DND-41 (cell line): Measurements from ENCODE around the gene ZC3H18.

ENCODE experiments used
- ATAC-seq: fragments of 200-7000 bp; cut with Tn5 transposase; 3 replicates; pipeline ENCODE4 v1.9.1; 2021; ENCODE audit warnings: low read depth; ENCODE audit not compliant: insufficient read depth
- DNase-seq: peaks from one replicate; pipeline ENCODE4 v3.0.0-alpha.2; 2020
- H2AFZ ChIP-seq: 2 replicates; pipeline ENCODE4 v1.6.0; 2012; ENCODE audit warnings: low read depth, low read length
- H3K27ac ChIP-seq: 2 replicates; pipeline ENCODE4 v1.5.1; 2012; ENCODE audit warnings: low read length, inconsistent platforms
- H3K27me3 ChIP-seq: fragments of 200-600 bp; sonication (generic); 2 replicates; pipeline ENCODE4 v1.6.0; 2012; ENCODE audit warnings: low read length, mild to moderate bottlenecking, inconsistent platforms; ENCODE audit not compliant: insufficient read depth, poor library complexity
- H3K36me3 ChIP-seq: 2 replicates; pipeline ENCODE4 v1.5.1; 2012; ENCODE audit warnings: low read length, inconsistent platforms; ENCODE audit not compliant: insufficient read depth
- H3K4me1 ChIP-seq: 2 replicates; pipeline ENCODE4 v1.5.1; 2012; ENCODE audit warnings: mild to moderate bottlenecking, low read length; ENCODE audit not compliant: insufficient read depth
- H3K4me2 ChIP-seq: 2 replicates; pipeline ENCODE4 v1.6.0; 2012; ENCODE audit warnings: mild to moderate bottlenecking, moderate library complexity, low read length, inconsistent platforms; ENCODE audit not compliant: insufficient read depth
- H3K4me3 ChIP-seq, 2 experiments: fragments of 200-600 bp in 1 of 2; shearing (Covaris generic) in 1 of 2; 2 replicates each; pipeline ENCODE4 v1.5.1; 2012 to 2016; ENCODE audit warnings: inconsistent platforms in 2 of 2, low read length in 2 of 2, mild to moderate bottlenecking in 2 of 2, low read depth in 1 of 2, moderate library complexity in 1 of 2
- H3K79me2 ChIP-seq: 2 replicates; pipeline ENCODE4 v1.6.0; 2012; ENCODE audit warnings: low read length, inconsistent platforms; ENCODE audit not compliant: insufficient read depth
- H3K9ac ChIP-seq: 2 replicates; pipeline ENCODE4 v1.6.0; 2012; ENCODE audit warnings: low read depth, mild to moderate bottlenecking, inconsistent platforms, low read length, moderate library complexity
- H3K9me3 ChIP-seq: 2 replicates; pipeline ENCODE4 v1.5.1; 2012; ENCODE audit warnings: low read length, moderate library complexity, mild to moderate bottlenecking, inconsistent platforms; ENCODE audit not compliant: insufficient read depth, severe bottlenecking
- H4K20me1 ChIP-seq: 2 replicates; pipeline ENCODE4 v1.6.0; 2012; ENCODE audit warnings: low read length; ENCODE audit not compliant: insufficient read depth
- CTCF ChIP-seq: IDR thresholded peaks from 2 replicates; pipeline ENCODE4 v1.5.1; 2012; ENCODE audit warnings: borderline replicate concordance, low read length, moderate library complexity, mild to moderate bottlenecking; ENCODE audit not compliant: poor library complexity, severe bottlenecking; ENCODE audit errors: extremely low read depth
- EZH2 ChIP-seq: IDR thresholded peaks from 3 replicates; pipeline ENCODE4 v1.6.1; 2012; ENCODE audit warnings: borderline replicate concordance, low read depth, mild to moderate bottlenecking, moderate library complexity, low read length, inconsistent platforms; ENCODE audit not compliant: severe bottlenecking

ZC3H18 gene

GRCh38 chr16:88651276-88651988 lies 81.2 kb downstream of the ZC3H18 start:
- no peaks in the 10 kb centered on the region for H3K9me3 ChIP-seq
- H3K4me1 ChIP-seq, result peaks cover 26% of the 10 kb centered on the region
- no peaks in the 10 kb centered on the region for H3K27me3 ChIP-seq
- ATAC-seq, result peak; percentile 7; the same call in 1 of the 3 replicates
- peaks cover 20% of the 10 kb centered on the region for H3K79me2 ChIP-seq
- peak overlapping the region; percentile 64 to 96; a peak in 3 of 4 replicates for H3K4me3 ChIP-seq
- peak overlapping the region; percentile 69 for H3K9ac ChIP-seq
- H3K27ac ChIP-seq, result peak overlapping the region; percentile 48
- peak overlapping the region; percentile 93 for H3K4me2 ChIP-seq
- peaks cover 56% of the 10 kb centered on the region for H3K36me3 ChIP-seq
- H4K20me1 ChIP-seq, result peaks cover 57% of the 10 kb centered on the region
- 0 out of 2 replicates have a peak overlapping the region, but pooled peaks have one; percentile 19 for H2AFZ ChIP-seq
- no peak for DNase-seq
- no peak for TF ChIP-seq EZH2
- TF ChIP-seq CTCF, result no peak

DNA sequence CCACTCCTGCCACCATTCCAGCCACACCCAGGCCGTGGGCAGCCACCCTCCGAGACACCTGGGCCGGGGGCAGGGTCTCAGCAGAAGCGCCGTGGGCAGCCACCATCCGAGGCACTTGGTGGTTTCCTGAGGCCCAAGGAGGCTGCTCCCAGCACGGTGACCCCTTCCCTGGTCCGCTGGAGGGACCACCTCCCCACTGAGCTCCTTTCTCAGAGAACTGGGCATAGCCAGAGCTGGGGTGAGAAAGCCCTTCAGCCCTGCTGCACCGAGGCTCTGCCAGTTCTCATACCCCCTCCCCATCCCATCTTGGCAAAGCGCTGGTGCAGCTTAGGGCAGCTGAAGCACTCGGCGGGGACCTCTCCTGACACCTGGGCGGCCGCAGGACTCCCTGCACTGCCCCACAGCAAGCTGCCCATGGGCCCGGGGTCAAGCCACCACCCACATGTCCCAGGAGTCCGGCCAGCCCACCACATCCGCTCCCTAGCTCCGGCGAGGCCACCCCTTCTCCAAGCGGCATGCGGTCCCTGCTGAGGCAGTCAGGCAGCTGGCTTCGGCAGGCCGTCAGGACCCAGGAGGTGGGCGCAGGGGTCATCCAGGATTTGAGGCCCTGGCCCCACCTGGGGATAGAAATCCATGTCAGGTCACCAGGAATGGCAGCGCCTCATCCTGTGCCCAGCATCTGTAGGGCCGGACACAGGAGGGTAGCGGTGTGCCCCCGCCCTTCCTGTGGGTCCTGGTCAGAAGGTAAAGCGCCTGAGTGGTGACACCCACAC lies 82.0 kb downstream of the ZC3H18 start:
- DNase-seq (no peak), ATAC-seq (no peak)
- 0 out of 2 replicates have a peak overlapping the region, but pooled peaks have one; percentile 93 for H3K4me2 ChIP-seq
- no peak overlapping the region for H3K9ac ChIP-seq
- no peak overlapping the region for H3K27ac ChIP-seq
- H3K36me3 ChIP-seq, result peaks cover 64% of the 10 kb centered on the region
- TF ChIP-seq EZH2 (no peak), CTCF (no peak)
- H3K27me3 ChIP-seq, result no peaks in the 10 kb centered on the region
- no peaks in the 10 kb centered on the region for H3K9me3 ChIP-seq
- H3K79me2 ChIP-seq, result peaks cover 19% of the 10 kb centered on the region
- H3K4me1 ChIP-seq, result peaks cover 26% of the 10 kb centered on the region
- no peak overlapping the region for H2AFZ ChIP-seq
- H4K20me1 ChIP-seq, result peaks cover 54% of the 10 kb centered on the region
- no peak overlapping the region for H3K4me3 ChIP-seq

DNA sequence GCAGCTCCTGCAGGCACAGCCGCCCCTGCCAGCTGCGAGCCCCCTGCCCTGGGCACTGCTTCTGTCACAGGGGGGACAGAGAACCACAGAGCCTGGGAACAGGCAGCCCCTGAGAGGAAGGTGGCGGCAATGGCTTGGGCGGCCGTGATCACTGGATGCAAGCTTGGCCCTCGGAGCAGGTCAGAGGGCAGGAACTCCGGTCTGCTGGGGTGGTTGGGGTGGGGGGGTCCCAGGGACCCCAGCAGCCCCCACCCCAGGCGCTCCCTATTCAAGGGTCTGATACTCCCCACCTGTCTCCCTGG lies 82.5 kb downstream of the ZC3H18 start:
- Histone ChIP-seq H3K4me3 (no peak overlapping the region), H3K79me2 (peaks cover 23% of the 10 kb centered on the region), H3K4me2 (no peak overlapping the region), H3K36me3 (peaks cover 69% of the 10 kb centered on the region), H4K20me1 (peaks cover 54% of the 10 kb centered on the region), H3K27me3 (no peaks in the 10 kb centered on the region), H2AFZ (no peak overlapping the region), H3K27ac (no peak overlapping the region), H3K9ac (no peak overlapping the region), H3K9me3 (no peaks in the 10 kb centered on the region), H3K4me1 (peaks cover 26% of the 10 kb centered on the region)
- TF ChIP-seq EZH2 (no peak), CTCF (no peak)
- no peak for DNase-seq
- no peak for ATAC-seq
